ENCODE data around the gene COP1. TPM values are rescaled to one million over a fixed set of nuclear protein-coding genes. Genes with fewer than 3 reads are reported as not detected.

The COP1 gene
- total RNA-seq, 2 donors from 2014 or later, result 21.4 to 23.1 TPM

DNA sequence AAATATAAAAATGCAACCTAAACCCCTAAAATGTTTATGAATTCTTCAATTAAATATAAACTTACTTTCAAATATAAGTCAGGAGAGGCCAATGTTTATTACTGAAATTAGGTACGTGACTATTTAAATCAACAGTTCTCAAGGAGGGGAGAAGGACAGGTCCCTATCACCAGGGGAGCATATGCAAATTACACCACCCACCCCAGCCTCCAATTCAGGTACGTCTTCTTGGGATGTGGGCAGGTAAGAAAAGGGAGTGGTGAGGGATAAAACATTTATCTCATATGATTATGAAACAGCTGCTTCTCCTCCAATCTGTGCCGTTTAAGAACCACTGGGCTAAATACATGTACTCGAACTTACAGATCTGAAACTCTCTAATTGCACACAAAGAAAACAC is 3.4 kb downstream of the COP1 start:
- TF ChIP-seq CTCF (IDR thresholded peaks at IDR 0.05), result no peak
- H3K4me3 ChIP-seq, result no peak overlapping the region
- peak overlapping the region in 1 of 2 donors; percentile 1 for H3K27ac ChIP-seq
- no peaks in the 10 kb centered on the region for H3K9me3 ChIP-seq
- no peaks in the 10 kb centered on the region for H3K27me3 ChIP-seq
- H3K4me1 ChIP-seq, result peaks cover 0 to 37% of the 10 kb centered on the region in 2 donors
- no peak for DNase-seq (ENCODE audit: low spot score)
- no peaks in the 10 kb centered on the region for H3K36me3 ChIP-seq

DNA sequence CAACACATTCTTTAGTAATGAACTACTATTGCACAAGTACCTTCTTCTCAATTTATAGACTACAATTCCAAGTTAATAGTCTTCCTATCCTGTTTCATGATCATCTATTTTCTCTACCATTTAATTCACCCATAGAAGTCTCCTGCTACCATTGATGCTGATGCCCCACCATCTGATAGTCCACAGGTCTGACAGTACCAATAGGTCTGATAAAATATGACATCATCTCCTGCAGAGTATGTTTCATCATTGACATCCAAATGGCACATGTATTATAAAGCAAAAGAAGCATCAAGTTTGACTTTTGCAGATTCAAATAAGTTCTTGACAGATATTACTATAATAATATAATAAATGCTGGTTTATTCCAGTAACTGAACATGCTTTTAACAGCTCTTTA is 5.5 kb downstream of the COP1 start:
- H3K4me3 ChIP-seq, result no peak overlapping the region
- no peaks in the 10 kb centered on the region for H3K9me3 ChIP-seq
- no peak for DNase-seq (ENCODE audit: low spot score)
- no peaks in the 10 kb centered on the region for H3K36me3 ChIP-seq
- no peak overlapping the region for H3K27ac ChIP-seq
- no peak for TF ChIP-seq CTCF (IDR thresholded peaks at IDR 0.05)
- no peaks in the 10 kb centered on the region for H3K27me3 ChIP-seq
- peaks cover 0 to 28% of the 10 kb centered on the region in 2 donors for H3K4me1 ChIP-seq

- H3K27ac ChIP-seq, result no peak overlapping the region
- no peak overlapping the region for H3K4me3 ChIP-seq
- no peaks in the 10 kb centered on the region for H3K27me3 ChIP-seq
- H3K9me3 ChIP-seq, result no peaks in the 10 kb centered on the region
- no peaks in the 10 kb centered on the region for H3K36me3 ChIP-seq
- H3K4me1 ChIP-seq, result peaks cover 0 to 13% of the 10 kb centered on the region in 2 donors
- no peak for DNase-seq (ENCODE audit: low spot score)
- TF ChIP-seq CTCF (IDR thresholded peaks at IDR 0.05), result no peak
Measured at GRCh38 chr1:176199707-176200106, 7.4 kb downstream of the COP1 start.

DNA sequence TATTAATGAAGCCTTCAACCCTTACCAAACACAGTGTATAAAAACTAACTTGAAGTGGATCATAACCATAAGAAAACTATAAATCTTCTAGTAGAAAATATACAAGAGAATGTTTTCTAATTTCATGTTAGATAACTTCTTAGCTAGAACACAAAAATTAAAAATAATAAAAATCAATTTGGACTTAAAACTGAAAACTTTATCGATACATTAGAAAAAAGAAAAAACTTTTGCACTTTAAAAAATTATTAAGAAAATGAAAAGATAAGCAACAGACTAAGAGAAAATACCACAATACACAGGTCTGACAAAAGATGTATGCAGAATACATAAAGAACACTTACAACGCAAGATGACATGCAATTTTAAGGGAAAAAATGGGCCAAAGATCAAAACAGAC is 8.7 kb downstream of the COP1 start:
- no peak overlapping the region for H3K4me3 ChIP-seq
- no peak for TF ChIP-seq CTCF (IDR thresholded peaks at IDR 0.05)
- no peaks in the 10 kb centered on the region for H3K27me3 ChIP-seq
- no peak overlapping the region for H3K27ac ChIP-seq
- no peaks in the 10 kb centered on the region for H3K36me3 ChIP-seq
- peaks cover 0 to under 1% of the 10 kb centered on the region in 2 donors for H3K4me1 ChIP-seq
- no peak for DNase-seq (ENCODE audit: low spot score)
- H3K9me3 ChIP-seq, result no peaks in the 10 kb centered on the region

DNA sequence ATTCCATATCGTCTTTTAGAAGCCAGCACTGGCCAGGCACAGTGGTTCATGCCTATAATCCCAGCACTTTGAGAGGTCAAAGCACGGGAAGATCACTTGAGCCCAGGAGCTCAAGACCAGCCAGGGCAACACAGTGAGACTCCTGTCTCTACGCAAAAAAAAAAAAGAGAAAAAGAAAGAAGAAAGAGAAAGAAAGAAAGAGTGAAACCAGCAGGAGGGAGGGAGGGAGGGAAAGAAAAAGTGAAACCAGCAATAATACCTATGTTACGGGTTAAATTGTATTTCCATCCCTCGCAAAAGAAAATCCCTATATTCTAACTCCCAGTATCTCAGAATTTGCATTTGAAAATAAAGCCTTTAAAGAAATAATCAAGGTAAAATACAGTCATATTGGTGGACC is 10.4 kb downstream of the COP1 start:
- H3K36me3 ChIP-seq, result no peaks in the 10 kb centered on the region
- H3K27me3 ChIP-seq, result no peaks in the 10 kb centered on the region
- H3K9me3 ChIP-seq, result no peaks in the 10 kb centered on the region
- no peak overlapping the region for H3K4me3 ChIP-seq
- no peak overlapping the region for H3K27ac ChIP-seq
- no peaks in the 10 kb centered on the region for H3K4me1 ChIP-seq
- TF ChIP-seq CTCF (IDR thresholded peaks at IDR 0.05), result no peak
- no peak for DNase-seq (ENCODE audit: low spot score)

- no peaks in the 10 kb centered on the region for H3K4me1 ChIP-seq
- no peak overlapping the region for H3K4me3 ChIP-seq
- no peak for DNase-seq (ENCODE audit: low spot score)
- H3K9me3 ChIP-seq, result no peaks in the 10 kb centered on the region
- no peak for TF ChIP-seq CTCF (IDR thresholded peaks at IDR 0.05)
- H3K36me3 ChIP-seq, result no peaks in the 10 kb centered on the region
- no peak overlapping the region for H3K27ac ChIP-seq
- no peaks in the 10 kb centered on the region for H3K27me3 ChIP-seq
Measured at GRCh38 chr1:176195547-176195946, 11.5 kb downstream of the COP1 start.

All from right atrium auricular region (tissue), 2 donors.